ENCODE results near the gene PIK3C2B.

Gene PIK3C2B

DNA sequence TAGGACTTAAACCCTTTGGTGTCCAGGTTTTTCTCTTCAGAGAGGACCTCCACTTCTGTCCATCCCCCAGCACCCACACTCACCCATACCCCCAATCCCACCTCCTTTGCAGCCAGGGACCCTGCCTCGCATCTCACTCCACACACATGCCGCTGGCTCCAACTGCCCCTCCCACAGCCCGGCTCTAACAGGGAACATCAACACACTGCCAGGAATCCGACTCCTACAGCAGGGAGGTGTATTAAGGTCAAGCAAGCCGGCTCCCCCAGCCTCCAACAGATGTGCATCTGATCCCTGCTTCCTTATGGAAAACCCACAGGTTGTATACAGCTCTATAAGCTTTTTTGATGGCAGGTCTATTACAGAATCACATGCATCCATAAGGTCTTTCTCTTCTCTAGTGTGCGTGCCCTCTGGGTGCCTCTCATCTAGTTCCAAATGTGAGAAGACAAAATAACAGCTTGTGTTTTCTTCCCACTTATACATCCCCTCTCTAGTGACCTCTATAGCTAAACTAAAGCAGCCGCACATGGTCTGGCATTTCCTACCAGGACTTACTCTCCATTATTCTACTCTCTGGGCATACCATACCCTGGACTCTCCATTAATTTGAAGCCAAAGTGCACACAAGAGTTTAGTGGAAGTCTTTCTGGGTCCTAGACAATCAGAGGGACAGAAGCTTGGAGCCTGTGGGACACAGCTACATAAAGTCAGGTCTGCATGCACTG is 16.3 kb downstream of the PIK3C2B start:
- DNase-seq (ENCODE audit: low read depth) = no peak

GRCh38 chr1:204477036-204477740 is 17.4 kb downstream of the PIK3C2B start:
- DNase-seq (ENCODE audit: low read depth) = no peak

- no peak for DNase-seq (ENCODE audit: low read depth)
Measured at GRCh38 chr1:204476563-204476962, 18.0 kb downstream of the PIK3C2B start.

- DNase-seq (ENCODE audit: low read depth) = no peak
Measured at GRCh38 chr1:204475656-204476432, 18.8 kb downstream of the PIK3C2B start.

- DNase-seq (ENCODE audit: low read depth) = no peak
Measured at GRCh38 chr1:204473400-204473965, 21.1 kb downstream of the PIK3C2B start.

DNA sequence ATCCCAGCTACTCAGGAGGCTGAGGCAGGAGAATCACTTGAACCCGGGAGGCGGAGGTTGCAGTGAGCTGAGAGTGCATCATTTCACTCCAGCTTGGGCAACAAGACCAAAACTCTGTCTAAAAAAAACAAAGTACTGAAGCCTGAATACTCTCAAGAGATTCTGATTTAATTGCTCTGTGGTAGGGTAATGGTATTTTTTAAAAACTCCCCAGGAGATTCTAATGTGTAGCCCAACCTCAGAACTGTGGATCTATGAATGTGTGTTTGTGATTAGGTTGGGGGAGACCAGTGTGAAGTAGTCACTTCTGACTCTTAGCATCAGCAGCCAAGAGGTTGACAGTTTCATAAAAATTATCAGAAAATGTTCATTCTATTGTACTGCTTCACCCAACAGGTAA is 21.9 kb downstream of the PIK3C2B start:
- DNase-seq (ENCODE audit: low read depth) = no peak

DNA sequence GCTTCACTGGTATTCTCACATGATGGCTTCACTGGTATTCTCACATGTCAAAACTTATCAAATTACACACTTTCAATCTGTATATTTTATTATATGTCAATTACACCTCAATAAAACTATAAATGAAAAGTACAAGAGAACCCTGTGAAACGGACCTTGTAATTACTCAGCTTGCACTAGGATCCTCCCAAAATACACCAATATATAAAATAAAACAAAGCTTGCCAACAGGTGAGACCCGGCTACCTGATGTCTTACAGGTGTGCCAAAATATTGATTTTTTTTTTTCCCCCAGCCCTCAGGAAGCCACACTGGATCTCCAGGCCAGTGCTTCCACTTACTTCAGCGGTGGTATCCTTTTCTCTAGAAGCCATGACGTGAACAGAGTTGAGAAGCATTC is 22.9 kb downstream of the PIK3C2B start:
- DNase-seq (ENCODE audit: low read depth) = no peak

GRCh38 chr1:204469304-204469703 is 25.3 kb downstream of the PIK3C2B start:
- no peak for DNase-seq (ENCODE audit: low read depth)

DNA sequence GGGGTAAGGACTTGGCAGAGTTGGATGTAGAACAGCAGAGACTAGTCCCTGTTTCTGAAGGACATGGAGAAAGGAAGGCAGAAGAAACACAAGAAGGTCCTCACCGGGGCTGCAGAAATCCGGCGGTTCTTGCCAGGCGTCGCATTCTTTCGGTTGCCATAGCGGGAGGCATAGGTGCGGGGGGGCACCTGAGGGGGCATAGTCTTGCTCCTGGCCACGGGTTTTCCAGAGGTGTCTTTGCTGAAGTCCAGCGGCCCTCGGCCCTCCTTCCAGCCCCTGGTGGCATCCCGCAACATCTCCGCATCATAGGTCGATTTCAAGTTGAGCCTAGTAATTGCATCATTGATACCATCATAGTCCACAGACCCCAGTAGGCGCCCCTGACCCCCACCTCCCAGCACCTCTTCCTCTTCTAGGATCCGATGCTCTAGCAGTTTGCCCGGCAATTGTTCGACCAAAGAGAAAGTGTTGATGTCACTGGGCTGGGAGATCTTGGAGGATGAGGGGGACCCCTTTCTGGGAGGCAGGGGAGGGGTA is 25.8 kb downstream of the PIK3C2B start:
- no peak for DNase-seq (ENCODE audit: low read depth)

GRCh38 chr1:204468206-204468605 is 26.4 kb downstream of the PIK3C2B start:
- no peak for DNase-seq (ENCODE audit: low read depth)

DNA sequence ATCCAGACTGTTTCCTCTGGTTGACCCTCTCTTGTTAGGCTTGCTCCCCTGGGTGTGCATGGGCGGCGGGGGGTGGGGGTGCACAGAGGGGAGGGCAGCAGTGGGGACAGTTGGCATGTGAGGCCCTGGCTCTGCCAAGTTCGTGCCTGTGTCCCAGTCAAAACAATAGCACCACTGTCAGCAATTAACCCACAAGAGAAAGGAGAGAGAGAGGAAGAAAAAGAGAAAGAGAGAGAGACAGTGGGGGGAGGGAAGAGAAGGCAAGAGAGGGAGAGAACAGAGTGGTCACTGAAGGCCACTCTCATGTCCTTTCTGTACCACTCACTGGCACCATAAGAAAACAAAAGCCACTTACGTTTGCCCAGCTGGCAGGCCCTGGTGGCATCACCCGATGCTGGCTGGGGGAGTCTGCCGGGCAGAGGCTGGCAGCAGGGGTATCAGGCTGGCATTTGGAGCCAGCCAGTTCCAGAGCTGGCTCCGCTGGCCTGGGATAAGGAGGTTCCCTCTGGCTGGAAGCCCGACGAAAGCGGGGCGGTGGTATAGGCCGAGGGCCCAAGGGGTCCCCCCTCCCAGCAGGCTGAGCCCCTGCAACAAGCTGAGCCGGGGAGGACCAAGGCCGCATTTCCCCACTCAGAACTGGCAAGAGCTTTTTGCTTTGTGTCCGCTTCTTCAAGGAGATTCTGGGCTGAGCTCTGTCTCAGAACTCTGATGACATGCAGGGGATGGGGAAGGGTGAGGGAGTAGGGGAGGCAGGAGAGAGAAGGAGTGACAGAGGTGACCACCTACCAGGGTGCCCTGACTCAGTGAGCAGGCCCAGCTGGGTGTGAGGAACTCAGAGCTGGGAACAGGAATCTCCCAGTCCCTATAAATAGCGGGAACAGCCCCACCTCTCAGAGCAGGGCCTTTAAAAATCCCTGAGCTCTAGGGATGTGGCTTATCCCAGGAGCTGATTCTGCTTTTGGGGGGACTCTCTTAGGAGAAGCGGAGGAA is 27.9 kb downstream of the PIK3C2B start:
- no peak for DNase-seq (ENCODE audit: low read depth)

DNA sequence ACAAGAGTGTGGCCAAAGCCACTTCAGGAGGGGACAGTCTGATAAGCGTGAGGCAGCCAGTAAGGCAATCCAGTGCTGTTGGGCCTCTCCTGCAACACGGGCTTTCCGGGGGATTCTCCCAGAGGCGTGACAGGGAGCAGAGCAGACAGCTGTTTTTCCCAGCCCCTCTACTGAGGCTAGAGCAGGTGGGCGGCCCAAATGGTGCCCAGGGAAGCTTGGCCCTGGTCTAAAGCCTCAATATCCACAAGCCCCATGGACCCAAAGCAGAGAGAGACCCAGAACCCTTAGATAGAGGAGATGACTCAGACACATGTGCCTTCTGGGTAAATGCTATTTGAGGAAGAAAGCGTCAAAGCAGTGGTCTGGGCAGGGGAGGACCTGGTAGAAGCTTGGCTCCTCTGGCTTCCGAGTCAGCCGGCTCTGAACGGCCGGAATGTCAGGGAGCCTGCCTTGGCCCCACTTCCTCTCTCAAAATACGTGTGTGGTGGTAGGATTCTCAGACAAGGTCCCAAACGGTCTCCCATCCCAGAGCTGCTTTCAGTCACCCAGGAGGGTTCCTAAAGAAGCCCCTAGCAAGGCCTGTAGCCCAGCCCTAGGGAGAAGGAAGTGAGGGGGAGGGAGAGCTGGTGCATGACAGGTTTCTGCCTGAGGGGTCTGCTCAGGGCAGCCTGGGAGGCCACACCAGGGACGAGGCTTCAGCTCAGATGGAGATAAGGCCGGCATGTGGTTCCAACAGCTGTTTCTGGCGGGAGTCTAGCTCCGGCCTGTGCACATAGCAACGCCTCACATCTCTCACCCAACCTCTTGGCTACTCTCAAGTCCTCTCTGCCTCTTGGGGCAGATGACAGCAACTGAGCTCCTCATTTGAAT is 28.8 kb downstream of the PIK3C2B start:
- DNase-seq (ENCODE audit: low read depth) = no peak

GRCh38 chr1:204464701-204465100 is 29.9 kb downstream of the PIK3C2B start:
- no peak for DNase-seq (ENCODE audit: low read depth)

DNA sequence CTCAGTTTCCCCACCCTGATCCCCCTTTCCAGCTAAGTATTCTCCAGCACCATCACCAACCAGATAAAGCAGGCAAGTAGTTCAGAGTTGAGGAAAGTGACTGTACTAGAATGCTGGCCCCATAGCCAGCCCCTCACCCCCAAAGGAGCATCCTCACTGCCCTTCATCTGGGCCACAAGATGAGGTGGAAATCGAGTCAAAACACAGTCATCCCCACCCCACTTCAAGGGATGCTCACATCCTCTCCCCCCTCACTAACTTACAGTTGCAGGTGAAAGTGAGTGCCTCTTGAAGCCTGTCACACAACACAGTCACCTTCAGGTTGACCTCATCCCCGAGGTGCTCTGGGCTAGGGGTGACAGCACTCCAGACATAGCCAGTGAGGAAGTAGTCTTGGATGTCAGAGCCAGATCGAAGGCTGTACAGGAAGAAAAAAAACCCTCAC is 30.4 kb downstream of the PIK3C2B start:
- DNase-seq (ENCODE audit: low read depth) = no peak

- DNase-seq (ENCODE audit: low read depth) = no peak
Measured at GRCh38 chr1:204463125-204464060, 31.2 kb downstream of the PIK3C2B start.

DNA sequence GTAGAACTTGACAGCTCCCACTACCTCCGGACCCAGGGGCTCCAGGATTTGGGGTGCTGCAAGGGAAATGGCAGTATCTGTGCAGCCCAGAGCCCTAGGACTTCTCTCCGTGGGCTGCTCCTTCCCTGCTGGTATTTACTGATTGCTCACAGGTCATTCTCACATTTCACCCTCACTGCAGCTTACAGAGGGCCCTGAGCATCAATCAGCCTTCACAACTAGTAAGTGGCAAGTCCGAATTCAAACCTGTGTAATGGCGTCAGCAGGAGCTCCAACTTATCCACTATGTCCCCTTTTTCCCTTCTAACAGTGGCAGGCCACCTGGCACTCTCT is 32.4 kb downstream of the PIK3C2B start:
- no peak for DNase-seq (ENCODE audit: low read depth)

DNA sequence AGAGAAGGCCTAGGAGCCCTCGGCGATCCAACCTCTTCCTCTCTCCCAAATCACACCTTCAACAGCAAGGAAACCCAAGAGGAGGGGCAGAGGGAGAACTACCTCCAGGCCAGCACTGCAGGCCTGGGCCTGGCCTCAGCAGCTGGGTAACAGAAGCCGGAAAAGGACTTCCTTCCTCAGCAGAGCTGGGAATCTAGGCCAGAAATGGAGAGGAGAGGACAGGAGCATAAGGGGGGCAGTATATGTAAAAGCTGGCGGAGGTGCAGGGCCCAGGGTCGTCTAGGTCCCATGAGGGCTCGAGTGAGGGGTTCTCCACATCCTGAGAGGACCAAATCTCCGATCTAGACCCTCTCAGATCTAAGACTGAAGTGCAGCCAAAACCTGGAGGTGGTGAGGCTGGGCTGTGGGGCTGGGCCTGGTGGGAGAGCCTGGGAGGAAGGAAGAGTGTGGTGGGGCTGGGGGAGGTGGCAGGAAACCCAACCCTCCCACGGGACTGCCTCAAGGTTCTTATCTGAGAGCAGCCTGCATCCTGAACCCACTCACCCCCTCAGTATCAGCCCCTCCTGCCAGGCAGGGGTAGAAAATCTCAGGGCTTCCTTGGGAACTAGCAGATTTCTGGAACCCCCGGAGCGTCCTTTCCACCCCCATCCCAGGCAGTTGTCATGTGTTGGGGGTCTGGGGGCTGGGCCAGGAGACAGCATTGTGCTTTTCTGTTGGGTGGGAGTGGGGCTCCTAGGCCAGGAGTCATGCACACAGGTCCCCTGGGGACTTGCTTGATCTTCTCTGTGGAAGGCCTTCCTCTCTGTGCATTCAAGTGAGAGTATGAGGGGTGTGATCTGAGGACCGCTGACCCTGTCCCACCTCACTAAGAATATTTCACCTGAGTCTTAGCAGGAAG is 33.0 kb downstream of the PIK3C2B start:
- DNase-seq (ENCODE audit: low read depth) = no peak

DNA sequence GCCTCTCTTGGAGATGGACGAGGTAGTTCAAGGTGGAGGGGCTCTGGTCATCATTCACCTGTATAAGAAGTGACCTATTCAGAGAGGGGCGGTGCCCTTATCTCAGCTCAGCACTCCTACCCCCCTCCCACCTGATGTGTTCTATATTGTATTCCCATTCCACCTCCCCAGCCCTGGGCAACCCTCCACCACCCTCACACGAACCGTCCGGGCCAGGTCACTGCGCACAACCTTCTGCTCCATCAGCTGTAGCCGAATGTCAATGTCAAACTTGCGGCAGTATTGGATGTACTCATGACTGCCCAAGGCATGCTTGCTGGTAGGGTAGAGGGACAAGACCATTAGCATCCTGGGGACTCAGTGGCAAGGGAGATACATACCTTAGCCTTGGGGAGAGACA is 34.3 kb downstream of the PIK3C2B start:
- DNase-seq (ENCODE audit: low read depth) = no peak

Measured in HS-27A (cell line).